ENCODE results near the gene ORM1.

DNA sequence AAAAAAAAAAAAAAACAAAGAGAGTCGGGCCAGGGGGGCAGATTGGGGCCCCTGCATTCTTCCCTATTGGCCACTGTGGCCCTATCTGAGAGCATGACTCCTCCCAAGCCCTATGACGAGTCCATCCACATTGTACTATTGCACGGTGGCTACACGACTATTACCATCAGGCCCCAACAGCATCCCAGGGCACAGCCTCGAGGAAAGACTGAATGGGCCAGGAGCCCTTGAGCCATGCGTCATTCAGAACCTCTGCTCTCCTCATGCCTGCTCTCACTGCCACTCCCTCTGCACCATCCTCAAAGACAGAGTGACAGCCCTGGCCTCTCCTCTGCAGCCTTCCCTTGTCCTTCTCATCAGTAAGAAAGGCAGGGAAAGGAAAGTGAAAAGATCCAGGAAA lies 20.2 kb upstream of the ORM1 start:
- TF ChIP-seq, protein P1, sequence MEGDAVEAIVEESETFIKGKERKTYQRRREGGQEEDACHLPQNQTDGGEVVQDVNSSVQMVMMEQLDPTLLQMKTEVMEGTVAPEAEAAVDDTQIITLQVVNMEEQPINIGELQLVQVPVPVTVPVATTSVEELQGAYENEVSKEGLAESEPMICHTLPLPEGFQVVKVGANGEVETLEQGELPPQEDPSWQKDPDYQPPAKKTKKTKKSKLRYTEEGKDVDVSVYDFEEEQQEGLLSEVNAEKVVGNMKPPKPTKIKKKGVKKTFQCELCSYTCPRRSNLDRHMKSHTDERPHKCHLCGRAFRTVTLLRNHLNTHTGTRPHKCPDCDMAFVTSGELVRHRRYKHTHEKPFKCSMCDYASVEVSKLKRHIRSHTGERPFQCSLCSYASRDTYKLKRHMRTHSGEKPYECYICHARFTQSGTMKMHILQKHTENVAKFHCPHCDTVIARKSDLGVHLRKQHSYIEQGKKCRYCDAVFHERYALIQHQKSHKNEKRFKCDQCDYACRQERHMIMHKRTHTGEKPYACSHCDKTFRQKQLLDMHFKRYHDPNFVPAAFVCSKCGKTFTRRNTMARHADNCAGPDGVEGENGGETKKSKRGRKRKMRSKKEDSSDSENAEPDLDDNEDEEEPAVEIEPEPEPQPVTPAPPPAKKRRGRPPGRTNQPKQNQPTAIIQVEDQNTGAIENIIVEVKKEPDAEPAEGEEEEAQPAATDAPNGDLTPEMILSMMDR (conservative IDR thresholded peaks at IDR 0.05; ENCODE audit: low read depth, low read length) = no peak
- no peak for TF ChIP-seq EZH2 (IDR thresholded peaks at IDR 0.05; ENCODE audit: low read length, unreplicated experiment)
- no peak for TF ChIP-seq EZH2phosphoT487 (IDR thresholded peaks at IDR 0.05; ENCODE audit: borderline replicate concordance, low read length)
